NT2/D1 (cell line): ENCODE data around the gene OR6C65.

Experiments
- SUZ12 ChIP-seq: IDR thresholded peaks from 2 replicates; pipeline ENCODE4 v1.6.1; 2011; ENCODE audit not compliant: insufficient read length, insufficient read depth; ENCODE audit errors: extremely low read depth
- ZNF274 ChIP-seq: IDR thresholded peaks from 2 replicates; pipeline ENCODE4 v1.6.1; 2011; ENCODE audit warnings: mild to moderate bottlenecking, low read depth, low read length

GRCh38 chr12:55428331-55429243 lies 28.3 kb downstream of the OR6C65 start:
- TF ChIP-seq ZNF274 (no peak), SUZ12 (no peak)
